Liver (tissue), 3 donors: ENCODE results near the gene MYH14.

ENCODE experiments used
- CTCF ChIP-seq: fragments of 150-350 bp; IDR thresholded peaks from 2 replicates; pipeline ENCODE4 v1.5.1; 2017; ENCODE audit warnings: improper control_type of control experiment, low read depth, low read length; ENCODE audit not compliant: missing input control
- GABPA ChIP-seq, 2 donors: IDR thresholded peaks in 1 of 2; conservative IDR thresholded peaks in 1 of 2; 2 replicates each; pipeline ENCODE4 v1.6.1; 2016; ENCODE audit warnings: antibody characterized with exemption in 2 of 2, mild to moderate bottlenecking in 1 of 2, moderate library complexity in 1 of 2
- JUND ChIP-seq, 2 donors: IDR thresholded peaks; 2 replicates each; pipeline ENCODE4 v1.6.1; 2016; ENCODE audit warnings: antibody characterized with exemption in 2 of 2
- RAD21 ChIP-seq, 2 donors: IDR thresholded peaks; 2 replicates each; pipeline ENCODE4 v1.6.1; 2016; ENCODE audit warnings: antibody characterized with exemption in 2 of 2, mild to moderate bottlenecking in 2 of 2
- TAF1 ChIP-seq: conservative IDR thresholded peaks from 2 replicates; pipeline ENCODE4 v1.6.1; 2016; ENCODE audit warnings: antibody characterized with exemption, mild to moderate bottlenecking
- TF ChIP-seq, protein P1 (sequence below): IDR thresholded peaks from 2 replicates; pipeline ENCODE4 v1.6.1; 2016; ENCODE audit warnings: antibody characterized with exemption
- donor health status: healthy.
- donor health status: healthy.

GRCh38 chr19:50202962-50203280 lies 501 bp upstream of the MYH14 start:
- TF ChIP-seq RAD21 (IDR thresholded peaks at IDR 0.05) (no peak), GABPA (IDR thresholded peaks at IDR 0.05 in 1 of 2, conservative IDR thresholded peaks at IDR 0.05 in 1 of 2) (no peak), CTCF (no peak), JUND (IDR thresholded peaks at IDR 0.05) (no peak), TAF1 (no peak)
- TF ChIP-seq, protein P1, sequence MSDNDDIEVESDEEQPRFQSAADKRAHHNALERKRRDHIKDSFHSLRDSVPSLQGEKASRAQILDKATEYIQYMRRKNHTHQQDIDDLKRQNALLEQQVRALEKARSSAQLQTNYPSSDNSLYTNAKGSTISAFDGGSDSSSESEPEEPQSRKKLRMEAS = no peak
